Mucosa of descending colon (tissue), 3 donors: ENCODE results near the gene FFAR2. TPM values are rescaled to one million over a fixed set of nuclear protein-coding genes. Genes with fewer than 3 reads are reported as not detected.

Source experiments
- ATAC-seq: fragments of 200-7000 bp; cut with Tn5 transposase; one replicate; pipeline ENCODE4 v1.9.1; 2020; ENCODE audit warnings: mild to moderate bottlenecking, moderate library complexity
- DNase-seq, 3 donors: peaks; one replicate each; pipeline ENCODE4 v3.0.0-alpha.2; 2020
- H3K36me3 ChIP-seq: fragments of 200-600 bp; one replicate; pipeline ENCODE4 v1.8.0; 2021; ENCODE audit warnings: low read depth, mild to moderate bottlenecking
- H3K4me1 ChIP-seq: fragments of 200-600 bp; one replicate; pipeline ENCODE4 v1.8.0; 2021; ENCODE audit warnings: low read depth, mild to moderate bottlenecking
- H3K4me3 ChIP-seq: fragments of 200-600 bp; one replicate; pipeline ENCODE4 v1.8.0; 2021; ENCODE audit warnings: mild to moderate bottlenecking
- H3K9me3 ChIP-seq: fragments of 200-600 bp; one replicate; pipeline ENCODE4 v1.8.0; 2021; ENCODE audit warnings: mild to moderate bottlenecking
- CTCF ChIP-seq: fragments of 200-600 bp; IDR thresholded peaks from one replicate; pipeline ENCODE4 v1.8.0; 2022; ENCODE audit warnings: antibody characterized with exemption, mild to moderate bottlenecking
- intact Hi-C, 2 donors: fragments of 100-400 bp; cut with DNase I in 1 of 2; cut with micrococcal nuclease in 1 of 2; formaldehyde crosslinking; loops; one replicate each; pipeline versions ENCODE4 v1.11.0 to v1.11.1; 2022; cut with DNase I, micrococcal nuclease
- total RNA-seq, 3 donors: library from RNA; stranded (reverse); fragmentation: NEBNext Ultra II Directional in 2 of 3; extraction: Animal tissue kit (Norgen Biotek cat#: 25700) in 2 of 3; gene quantifications; one replicate each; pipeline versions ENCODE4 v1.2.1 to v1.2.4, GENCODE V29; 2021 to 2023
- donor health status: DM: no; HTN: no; CAD: no; lungs with moderate emphysema.
- donor health status: DM: no; HTN: no; CAD: no.
- donor health status: DM: no; HTN: yes; CAD: no.

The FFAR2 gene
- total RNA-seq, 3 donors from 2014 or later, result 0.32 to 1.4 (median 0.32) TPM

- TF ChIP-seq CTCF, result no peak
- DNase-seq, result peak; percentile 69 to 85 (median 72)
- H3K36me3 ChIP-seq, result no peaks in the 10 kb centered on the region
These were observed 18.2 kb upstream of the FFAR2 start for GRCh38 chr19:35429698-35430408.

GRCh38 chr19:35430409-35431144 lies 17.5 kb upstream of the FFAR2 start:
- no peaks in the 10 kb centered on the region for H3K9me3 ChIP-seq
- intact Hi-C loops, result no loop called here
- ATAC-seq (peak; percentile 25), DNase-seq (no peak)
- H3K36me3 ChIP-seq, result no peaks in the 10 kb centered on the region
- TF ChIP-seq CTCF, result no peak
- peaks cover 14% of the 10 kb centered on the region for H3K4me1 ChIP-seq
- H3K4me3 ChIP-seq, result no peak overlapping the region

More at GRCh38 chr19:35429698-35430408, 18.2 kb upstream of the FFAR2 start:
- intact Hi-C loops, result no loop called here
- ATAC-seq, result peak; percentile 82
- H3K4me1 ChIP-seq, result peaks cover 14% of the 10 kb centered on the region
- H3K4me3 ChIP-seq, result no peak overlapping the region
- no peaks in the 10 kb centered on the region for H3K9me3 ChIP-seq

- DNase-seq (no peak), ATAC-seq (no peak)
- H3K4me3 ChIP-seq, result no peak overlapping the region
- TF ChIP-seq CTCF, result no peak
- intact Hi-C loops, result no loop called here
- no peaks in the 10 kb centered on the region for H3K36me3 ChIP-seq
- peaks cover 20% of the 10 kb centered on the region for H3K4me1 ChIP-seq
- H3K9me3 ChIP-seq, result no peaks in the 10 kb centered on the region
These were observed 16.8 kb upstream of the FFAR2 start for GRCh38 chr19:35431145-35431807.

- no peak for TF ChIP-seq CTCF
- ATAC-seq, result no peak
- intact Hi-C loops, result no loop called here
- Histone ChIP-seq H3K9me3 (no peaks in the 10 kb centered on the region), H3K4me3 (no peak overlapping the region), H3K36me3 (no peaks in the 10 kb centered on the region), H3K4me1 (peaks cover 33% of the 10 kb centered on the region)
- DNase-seq, result no peak
These were observed 15.1 kb upstream of the FFAR2 start for GRCh38 chr19:35432911-35433310.

GRCh38 chr19:35433448-35433847 lies 14.6 kb upstream of the FFAR2 start:
- Histone ChIP-seq H3K36me3 (no peaks in the 10 kb centered on the region), H3K9me3 (no peaks in the 10 kb centered on the region), H3K4me3 (no peak overlapping the region), H3K4me1 (peaks cover 33% of the 10 kb centered on the region)
- intact Hi-C loops, result no loop called here
- DNase-seq (no peak), ATAC-seq (no peak)
- TF ChIP-seq CTCF, result no peak
